NCI-H1105 treated with DMSO at 0.1 percent for 48 hours (cell line): Measurements from ENCODE around the gene BBS7.
A peak's percentile ranks its signal among the peaks of the same experiment; 100 is the strongest.

ENCODE experiments used
- DNase-seq: peaks from one replicate; lab custom pipeline; 2025; lab: John Stamatoyannopoulos, UW

BBS7 gene

GRCh38 chr4:121827853-121828252 is 42.4 kb downstream of the BBS7 start:
- DNase-seq = no peak

GRCh38 chr4:121824950-121825349 is 45.3 kb downstream of the BBS7 start:
- no peak for DNase-seq

GRCh38 chr4:121824171-121824527 is 46.1 kb downstream of the BBS7 start:
- no peak for DNase-seq

GRCh38 chr4:121823505-121824170 is 46.6 kb downstream of the BBS7 start, which contains the start of gene CCNA2:
Gene CCNA2 (minus strand): TSS chr4:121823883. CDS start chr4:121823628, 255 bp downstream.
- peak; percentile 88 for DNase-seq

- DNase-seq = peak; percentile 33
Observed at GRCh38 chr4:121822796-121823504, 47.3 kb downstream of the BBS7 start.

- no peak for DNase-seq
Observed at GRCh38 chr4:121822047-121822446, 48.2 kb downstream of the BBS7 start.

GRCh38 chr4:121819216-121819965 is 50.9 kb downstream of the BBS7 start:
- DNase-seq = no peak

GRCh38 chr4:121818215-121818614 is 52.1 kb downstream of the BBS7 start:
- no peak for DNase-seq

- DNase-seq = no peak
Observed at GRCh38 chr4:121817701-121818100, 52.6 kb downstream of the BBS7 start.

GRCh38 chr4:121817006-121817405 is 53.3 kb downstream of the BBS7 start:
- DNase-seq = no peak

GRCh38 chr4:121814756-121815155 is 55.5 kb downstream of the BBS7 start:
- no peak for DNase-seq

- no peak for DNase-seq
Observed at GRCh38 chr4:121811122-121811521, 59.2 kb downstream of the BBS7 start.

GRCh38 chr4:121806411-121806810 is 63.9 kb downstream of the BBS7 start:
- no peak for DNase-seq

GRCh38 chr4:121801715-121802075 is 68.6 kb downstream of the BBS7 start:
- no peak for DNase-seq

GRCh38 chr4:121800961-121801714 is 69.1 kb downstream of the BBS7 start, which contains the start of gene EXOSC9:
Gene EXOSC9 (plus strand): TSS chr4:121801323. CDS start chr4:121801425, 102 bp downstream.
- peak; percentile 74 for DNase-seq

- no peak for DNase-seq
Observed at GRCh38 chr4:121800638-121800960, 69.7 kb downstream of the BBS7 start.

- no peak for DNase-seq
Observed at GRCh38 chr4:121799867-121800501, 70.3 kb downstream of the BBS7 start.

GRCh38 chr4:121799208-121799823 is 71.0 kb downstream of the BBS7 start:
- DNase-seq = no peak

GRCh38 chr4:121796283-121796682 is 74.0 kb downstream of the BBS7 start:
- no peak for DNase-seq

GRCh38 chr4:121794505-121795188 is 75.6 kb downstream of the BBS7 start:
- DNase-seq = no peak

- no peak for DNase-seq
Observed at GRCh38 chr4:121792966-121793365, 77.3 kb downstream of the BBS7 start.
